HG02943 (cell line): ENCODE results near the gene QSOX2.

Experiments
- ATAC-seq: cut with Tn5 transposase; IDR thresholded peaks from one replicate; pipeline ENCODE4 v1.9.1; 2021; ENCODE audit warnings: mild to moderate bottlenecking, low read depth, moderate library complexity; ENCODE audit not compliant: unreplicated experiment

Gene QSOX2

GRCh38 chr9:136265561-136266355 is 20.1 kb upstream of the QSOX2 start:
- no peak for ATAC-seq

GRCh38 chr9:136264441-136265405 is 19.1 kb upstream of the QSOX2 start:
- ATAC-seq = no peak

- no peak for ATAC-seq
Measured at GRCh38 chr9:136264031-136264430, 18.4 kb upstream of the QSOX2 start.

- no peak for ATAC-seq
Measured at GRCh38 chr9:136262671-136263178, 17.1 kb upstream of the QSOX2 start.

GRCh38 chr9:136261686-136262430 is 16.2 kb upstream of the QSOX2 start:
- no peak for ATAC-seq

- no peak for ATAC-seq
Measured at GRCh38 chr9:136260936-136261472, 15.4 kb upstream of the QSOX2 start.

GRCh38 chr9:136260521-136260920 is 14.9 kb upstream of the QSOX2 start:
- ATAC-seq = no peak

GRCh38 chr9:136259836-136260235 is 14.2 kb upstream of the QSOX2 start:
- no peak for ATAC-seq

- ATAC-seq = no peak
Measured at GRCh38 chr9:136259517-136259813, 13.9 kb upstream of the QSOX2 start.

GRCh38 chr9:136258786-136259516 is 13.3 kb upstream of the QSOX2 start:
- no peak for ATAC-seq

GRCh38 chr9:136258299-136258625 is 12.7 kb upstream of the QSOX2 start:
- ATAC-seq = no peak

GRCh38 chr9:136257381-136258298 is 12.0 kb upstream of the QSOX2 start:
- ATAC-seq = no peak

GRCh38 chr9:136255896-136256890 is 10.6 kb upstream of the QSOX2 start:
- ATAC-seq = no peak

- no peak for ATAC-seq
Measured at GRCh38 chr9:136255166-136255538, 9.5 kb upstream of the QSOX2 start.

- no peak for ATAC-seq
Measured at GRCh38 chr9:136254381-136255165, 9.0 kb upstream of the QSOX2 start.

- ATAC-seq = no peak
Measured at GRCh38 chr9:136253246-136254130, 7.9 kb upstream of the QSOX2 start.
